ENCODE data around the gene COPZ1.

- no peak for TF ChIP-seq CTCF (IDR thresholded peaks at IDR 0.05 in 8 of 11, conservative IDR thresholded peaks at IDR 0.05 in 3 of 11)
- TF ChIP-seq POLR2A (IDR thresholded peaks at IDR 0.05) = no peak
Observed at GRCh38 chr12:54383041-54383609, 58.2 kb downstream of the COPZ1 start.
